GM12878 (cell line): ENCODE data around the gene SMARCC2. TPM values are rescaled to one million over a fixed set of nuclear protein-coding genes. Genes with fewer than 3 reads are reported as not detected.

Experiments used
- ATAC-seq: fragments of 200-7000 bp; cut with Tn5 transposase; 3 replicates; pipeline ENCODE4 v1.9.1; 2020; ENCODE audit warnings: mild to moderate bottlenecking, moderate library complexity
- BruUV-seq: library from RNA; stranded (reverse); fragments of 400-500 nt; replicated peaks from 2 replicates; lab custom pipeline; 2021; lab: Mats Ljungman, UMichigan
- CTCF ChIA-PET: fragments of 300-600 bp; sonication (Branson Sonifier 250); formaldehyde crosslinking; extraction: SDS; loops from one replicate; lab custom pipeline; 2021; ENCODE audit warnings: inconsistent platforms; lab: Yijun Ruan, JAX
- POLR2A ChIA-PET: fragments of 350-600 bp; formaldehyde crosslinking; extraction: SDS; loops from one replicate; lab custom pipeline; 2021; ENCODE audit warnings: inconsistent platforms; lab: Charles Lee
- RAD21 ChIA-PET: fragments of 300-600 bp; sonication (Branson Sonifier 250); formaldehyde crosslinking; loops from one replicate; lab custom pipeline; 2023; ENCODE audit warnings: antibody characterized with exemption; ENCODE audit not compliant: unreplicated experiment; lab: Charles Lee
- SMC1A ChIA-PET: fragments of 300-600 bp; sonication (Branson Sonifier 250); formaldehyde crosslinking; loops from one replicate; lab custom pipeline; 2023; ENCODE audit not compliant: unreplicated experiment, uncharacterized antibody; lab: Charles Lee
- DNase-seq: peaks from one replicate; pipeline ENCODE4 v3.0.0-alpha.2; 2011; ENCODE audit warnings: low read depth, low spot score
- FAIRE-seq: peaks from 3 replicates; lab custom pipeline; 2011; peaks lifted over from hg19 to GRCh38; lab: Jason Lieb, UNC
- H2AFZ ChIP-seq: 2 replicates; pipeline ENCODE4 v1.6.0; 2011; ENCODE audit warnings: low read depth, low read length, control low read depth; ENCODE audit not compliant: control insufficient read depth
- H3K27ac ChIP-seq: 2 replicates; pipeline ENCODE4 v1.5.1; 2011; ENCODE audit warnings: control low read depth; ENCODE audit not compliant: control insufficient read depth, insufficient read depth
- H3K27me3 ChIP-seq, 2 experiments: replicated peaks in 1 of 2; 2 replicates each; pipeline versions ENCODE4 v1.6.0 to v1.6.1; 2011; ENCODE audit warnings: low read length in 1 of 2; ENCODE audit not compliant: control insufficient read depth in 2 of 2, insufficient read depth in 2 of 2
- H3K36me3 ChIP-seq, 2 experiments: 2 replicates each; pipeline ENCODE4 v1.5.1; 2011; ENCODE audit warnings: low read length in 1 of 2; ENCODE audit not compliant: control insufficient read depth in 2 of 2, insufficient read depth in 2 of 2
- H3K4me1 ChIP-seq: 2 replicates; pipeline ENCODE4 v1.6.1; 2011; ENCODE audit warnings: mild to moderate bottlenecking, low read length, moderate library complexity, mixed read lengths; ENCODE audit not compliant: control insufficient read depth, insufficient read depth
- H3K4me2 ChIP-seq: 2 replicates; pipeline ENCODE4 v1.6.0; 2011; ENCODE audit warnings: control low read depth; ENCODE audit not compliant: control insufficient read depth, insufficient read depth
- H3K4me3 ChIP-seq: fragments of 200-600 bp; sonication (generic); 2 replicates; pipeline ENCODE4 v1.5.1; 2016
- H3K79me2 ChIP-seq: 2 replicates; pipeline ENCODE4 v1.6.0; 2011; ENCODE audit warnings: low read length; ENCODE audit not compliant: control insufficient read depth, insufficient read depth
- H3K9ac ChIP-seq: 2 replicates; pipeline ENCODE4 v1.8.0; 2011; ENCODE audit warnings: low read length, control low read depth, mixed read lengths; ENCODE audit not compliant: control insufficient read depth, insufficient read depth
- H3K9me3 ChIP-seq: replicated peaks from 3 replicates; pipeline ENCODE4 v1.5.1; 2011; ENCODE audit warnings: mild to moderate bottlenecking, low read length; ENCODE audit not compliant: control insufficient read depth, insufficient read depth
- H4K20me1 ChIP-seq: 2 replicates; pipeline ENCODE4 v1.6.0; 2011; ENCODE audit not compliant: control insufficient read depth, insufficient read depth
- BCL11A ChIP-seq: IDR thresholded peaks from 2 replicates; pipeline ENCODE4 v1.6.1; 2011; ENCODE audit warnings: low read depth, low read length
- EED ChIP-seq: sonication (generic); IDR thresholded peaks from 2 replicates; pipeline ENCODE4 v1.6.1; 2016; ENCODE audit warnings: antibody characterized with exemption, low read depth
- FOXK2 ChIP-seq: fragments of 450-650 bp; IDR thresholded peaks from 2 replicates; pipeline ENCODE4 v1.6.1; 2017; ENCODE audit warnings: mild to moderate bottlenecking, moderate library complexity
- MYB ChIP-seq: fragments of 150-350 bp; IDR thresholded peaks from 2 replicates; pipeline ENCODE4 v1.6.1; 2014; ENCODE audit warnings: mild to moderate bottlenecking, low read depth, low read length, borderline replicate concordance
- RAD51 ChIP-seq: fragments of 450-650 bp; IDR thresholded peaks from 2 replicates; pipeline ENCODE4 v1.6.1; 2016; ENCODE audit warnings: moderate library complexity, mild to moderate bottlenecking, inconsistent platforms
- RB1 ChIP-seq: fragments of 450-650 bp; formaldehyde crosslinking; IDR thresholded peaks from 2 replicates; pipeline ENCODE4 v1.6.1; 2017; ENCODE audit warnings: mild to moderate bottlenecking, borderline replicate concordance
- RFX5 ChIP-seq: IDR thresholded peaks from 2 replicates; pipeline ENCODE4 v1.6.1; 2011; ENCODE audit warnings: low read depth, low read length, improper control_type of control experiment
- RUNX3 ChIP-seq: IDR thresholded peaks from 2 replicates; pipeline ENCODE4 v1.6.1; 2012; ENCODE audit warnings: low read length, inconsistent platforms
- SUZ12 ChIP-seq: fragments of 200-600 bp; sonication (generic); IDR thresholded peaks from one replicate; pipeline ENCODE4 v1.6.1; 2018; ENCODE audit warnings: antibody characterized with exemption, mild to moderate bottlenecking; ENCODE audit not compliant: unreplicated experiment
- TCF12 ChIP-seq: IDR thresholded peaks from 2 replicates; pipeline ENCODE4 v1.6.1; 2011; ENCODE audit warnings: low read depth, mild to moderate bottlenecking, low read length
- TCF3 ChIP-seq: IDR thresholded peaks from 2 replicates; pipeline ENCODE4 v1.6.1; 2012; ENCODE audit warnings: low read depth, mild to moderate bottlenecking, low read length, borderline replicate concordance; ENCODE audit not compliant: insufficient read depth
- whole genome bisulfite sequencing: methylation state at CpG from one replicate; pipeline ENCODE4 v1.1.6; 2016; ENCODE audit warnings: low lambda C conversion rate; ENCODE audit not compliant: insufficient replicate concordance, insufficient coverage; ENCODE audit errors: missing lambda C conversion rate; 5-methylcytosine and 5-hydroxymethylcytosine counted together
- in situ Hi-C: fragments of 300-500 bp; cut with MboI; formaldehyde crosslinking; loops from 9 replicates; pipeline ENCODE4 v1.14.3; 2018; ENCODE audit warnings: mixed read lengths
- intact Hi-C: fragments of 100-400 bp; cut with micrococcal nuclease; formaldehyde crosslinking; loops from one replicate; pipeline ENCODE4 v1.14.2; 2022; ENCODE audit not compliant: unreplicated experiment
- polyA plus RNA-seq, 11 experiments: library from polyadenylated mRNA; depleted of rRNA in 4 of 11; unstranded in 6 of 11; stranded (reverse) in 5 of 11; fragments of >200 nt; fragmentation: Nextera tagmentation in 4 of 11; fragmentation: Illumina TruSeq in 1 of 11; extraction: Ambion mirVana in 4 of 11; extraction: Trizol in 1 of 11; gene quantifications; 1 replicate in 1 of 11; 2 replicates in 10 of 11; pipeline versions ENCODE4 v1.2.1 to v1.2.3, GENCODE V29; 2011 to 2016; ENCODE audit warnings: inconsistent platforms in 2 of 11, missing spikeins in 2 of 11, low read depth in 1 of 11
- total RNA-seq, 4 experiments: library from RNA; depleted of rRNA in 3 of 4; stranded (reverse); fragments of >200 nt in 3 of 4; fragmentation: Illumina TruSeq in 1 of 4; extraction: Trizol in 1 of 4; gene quantifications; 2 replicates each; pipeline versions ENCODE4 v1.2.1 to v1.2.3, GENCODE V29; 2013 to 2021

Gene SMARCC2
- total and polyA plus RNA-seq, 10 of the 15 experiments (the other 5 are each of a cell fraction or from before 2014, with no cell fraction given): 13.6 to 71.2 (median 42.3) TPM

DNA sequence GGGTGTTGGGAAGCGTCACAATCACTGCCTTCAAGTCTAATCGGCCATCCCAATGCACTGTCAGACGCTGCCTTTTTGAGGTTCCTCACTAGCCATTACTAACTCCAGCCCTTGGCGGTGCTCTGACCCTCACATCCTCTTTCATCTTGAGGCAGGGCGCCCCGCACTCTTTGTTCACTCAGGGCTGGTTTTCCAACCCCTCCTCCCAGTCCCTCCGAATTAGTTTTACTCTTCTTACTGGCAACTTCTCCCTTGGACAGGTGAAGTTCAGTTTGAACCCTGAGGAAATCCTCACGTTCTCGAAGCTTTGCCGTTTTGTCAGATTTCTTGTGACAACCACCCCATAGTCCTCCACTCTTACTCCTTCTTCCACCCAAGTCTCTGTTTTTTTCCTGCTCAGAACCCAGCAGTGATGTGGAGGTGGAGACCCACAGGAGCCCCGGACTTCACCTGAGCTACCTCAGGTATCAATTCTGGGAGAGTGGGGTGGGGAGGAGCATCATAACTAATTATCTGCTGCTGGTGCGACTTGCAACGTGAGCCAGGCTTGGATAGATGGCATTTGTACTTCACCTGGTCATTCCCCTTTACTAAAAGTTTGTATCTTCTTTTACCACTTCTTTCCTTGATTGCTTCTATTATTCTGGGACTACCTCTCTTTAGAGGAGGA, 70.5 kb downstream of the SMARCC2 start:
- DNase-seq (no peak), ATAC-seq (peak; percentile 21), FAIRE-seq (no peak)
- POLR2A ChIA-PET: interaction anchor here (0.5 to 5.5 kb wide), 22 partner anchors 8 to 527 kb away, joined by 3 to 95 read pairs (median 4); partner anchors contain the start of genes ANKRD52, ATP5F1B, COQ10A and DNAJC14
- peak overlapping the region; percentile 78 for H3K4me3 ChIP-seq
- H4K20me1 ChIP-seq: no peaks in the 10 kb centered on the region
- under 1% methylated on average over 13 of the region's 13 CpGs for WGBS
- SMC1A ChIA-PET: interaction anchor here (0.8 to 4.5 kb wide), 16 partner anchors 10 to 1133 kb away, joined by 3 to 50 read pairs (median 5); partner anchors contain the start of genes ESYT1, MYL6B, PA2G4 and RNF41
- H3K27ac ChIP-seq: peak overlapping the region; percentile 73
- H3K9me3 ChIP-seq: no peaks in the 10 kb centered on the region
- H3K4me2 ChIP-seq: peak overlapping the region; percentile 99
- RAD21 ChIA-PET: interaction anchor here (0.5 to 3.9 kb wide), 18 partner anchors 9 to 645 kb away, joined by 3 to 57 read pairs (median 5); partner anchors contain the start of genes ANKRD52, ESYT1, MYL6B and PA2G4
- intact Hi-C loops: loop anchor here (1.0 to 5.0 kb wide), 12 partner anchors 7 to 568 kb away; partner anchors contain the start of genes ANKRD52, CNPY2, DNAJC14 and MYL6B
- TF ChIP-seq SUZ12 (no peak), MYB (no peak), EED (no peak), TCF12 (no peak), FOXK2 (no peak), RAD51 (no peak), RFX5 (no peak), TCF3 (no peak), BCL11A (no peak), RB1 (no peak), RUNX3 (no peak)
- H3K27me3 ChIP-seq: no peaks in the 10 kb centered on the region
- no TSS peak for BruUV-seq
- in situ Hi-C loops: no loop called here
- H2AFZ ChIP-seq: peak overlapping the region; percentile 74
- H3K79me2 ChIP-seq: peaks cover 28% of the 10 kb centered on the region
- peaks cover 0 to 3% of the 10 kb centered on the region in 2 experiments; a peak in 1 of 4 replicates for H3K36me3 ChIP-seq
- peak overlapping the region; percentile 80 for H3K9ac ChIP-seq
- CTCF ChIA-PET: interaction anchor here (0.5 to 4.5 kb wide), 33 partner anchors 9 to 761 kb away, joined by 3 to 121 read pairs (median 5); partner anchors contain the start of genes ANKRD52, ESYT1, MYL6B and PA2G4
- peaks cover 15% of the 10 kb centered on the region for H3K4me1 ChIP-seq
